SK-N-SH (cell line): ENCODE measurements around the gene PTPRD.

Experiments
- CTCF ChIP-seq: fragments of 200-600 bp; sonication (generic); IDR thresholded peaks from 2 replicates; pipeline ENCODE4 v1.6.1; 2017; ENCODE audit warnings: antibody characterized with exemption, mild to moderate bottlenecking, moderate library complexity
- GABPA ChIP-seq: IDR thresholded peaks from 2 replicates; pipeline ENCODE4 v1.4.0; 2012; ENCODE audit warnings: low read depth, mild to moderate bottlenecking
- SMC3 ChIP-seq: IDR thresholded peaks from 2 replicates; pipeline ENCODE4 v1.6.1; 2012; ENCODE audit warnings: low read depth, low read length, improper control_type of control experiment

DNA sequence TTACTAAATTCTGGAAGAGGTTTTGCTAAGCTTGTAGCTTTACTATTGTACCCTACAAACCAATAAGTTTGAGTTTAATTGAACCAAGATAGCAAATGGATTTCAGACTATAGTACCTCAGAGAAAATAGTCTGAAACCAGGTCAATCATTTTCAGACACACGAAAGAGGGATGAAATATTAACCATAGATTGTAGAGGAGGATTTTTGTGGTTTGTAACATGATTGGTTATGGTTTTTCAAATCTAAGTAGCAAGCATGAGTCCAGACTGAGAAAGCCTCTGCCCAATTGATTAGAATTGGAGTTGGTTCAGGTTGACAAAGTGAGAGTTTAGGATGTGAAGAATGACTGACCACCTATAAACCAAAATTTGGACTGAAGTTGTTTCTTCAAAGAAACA, 2250.6 kb downstream of the PTPRD start:
- TF ChIP-seq CTCF (no peak), GABPA (no peak), SMC3 (no peak)
